Stimulated activated naive B cell treated with anti-CD40 and anti-IgM and Interleukin-4, amounts not matched to agents 10 μg/mL and 1 μg/mL and 100 μg/mL, for 72 hours (primary cell): ENCODE results near the gene ACACB.

Experiments used
- ATAC-seq, 2 donors: fragments of 150-1000 bp; cut with Tn5 transposase; replicated peaks; 2 replicates each; pipeline ENCODE4 v1.10.0; 2021; ENCODE audit warnings: moderate library complexity in 1 of 2
- DNase-seq: peaks from one replicate; pipeline ENCODE4 v3.0.0; 2021
- H3K27ac Mint-ChIP-seq: one replicate; pipeline ENCODE4 v1.8.0; 2022; ENCODE audit warnings: mild to moderate bottlenecking, mixed read lengths
- H3K27me3 Mint-ChIP-seq, 2 donors: one replicate each; pipeline ENCODE4 v1.8.0; 2022; ENCODE audit warnings: mixed read lengths in 2 of 2
- H3K36me3 Mint-ChIP-seq, 2 donors: one replicate each; pipeline ENCODE4 v1.8.0; 2022; ENCODE audit warnings: mixed read lengths in 2 of 2, mild to moderate bottlenecking in 1 of 2
- H3K4me1 Mint-ChIP-seq, 2 donors: one replicate each; pipeline ENCODE4 v1.8.0; 2022; ENCODE audit warnings: mixed read lengths in 2 of 2, mild to moderate bottlenecking in 1 of 2
- H3K4me3 Mint-ChIP-seq, 2 donors: one replicate each; pipeline ENCODE4 v1.8.0; 2022; ENCODE audit warnings: mild to moderate bottlenecking in 2 of 2, mixed read lengths in 2 of 2, moderate library complexity in 1 of 2
- H3K9me3 Mint-ChIP-seq, 2 donors: one replicate each; pipeline ENCODE4 v1.8.0; 2022; ENCODE audit warnings: mixed read lengths in 2 of 2, mild to moderate bottlenecking in 1 of 2

Gene ACACB

GRCh38 chr12:109261939-109262338 lies 145.6 kb downstream of the ACACB start:
- peaks cover 29 to 38% of the 10 kb centered on the region in 2 donors for H3K36me3 Mint-ChIP-seq
- H3K4me3 Mint-ChIP-seq, result no peak overlapping the region

GRCh38 chr12:109263439-109263838 lies 147.1 kb downstream of the ACACB start:
- Mint-ChIP-seq H3K27me3 (no peaks in the 10 kb centered on the region), H3K4me3 (no peak overlapping the region), H3K4me1 (no peaks in the 10 kb centered on the region), H3K36me3 (peaks cover 27 to 32% of the 10 kb centered on the region in 2 donors), H3K27ac (no peak overlapping the region), H3K9me3 (peaks cover 0 to 3% of the 10 kb centered on the region in 2 donors)
- DNase-seq (no peak), ATAC-seq (no peak)

More at GRCh38 chr12:109261939-109262338, 145.6 kb downstream of the ACACB start:
- H3K9me3 Mint-ChIP-seq, result peaks cover 0 to 3% of the 10 kb centered on the region in 2 donors
- ATAC-seq, result no peak
- no peaks in the 10 kb centered on the region for H3K4me1 Mint-ChIP-seq
- no peaks in the 10 kb centered on the region for H3K27me3 Mint-ChIP-seq
- no peak for DNase-seq
- no peak overlapping the region for H3K27ac Mint-ChIP-seq

- Mint-ChIP-seq H3K4me3 (no peak overlapping the region), H3K27ac (no peak overlapping the region), H3K36me3 (peaks cover 24 to 32% of the 10 kb centered on the region in 2 donors), H3K27me3 (no peaks in the 10 kb centered on the region), H3K9me3 (peaks cover 0 to 3% of the 10 kb centered on the region in 2 donors), H3K4me1 (no peaks in the 10 kb centered on the region)
- no peak for DNase-seq
- no peak for ATAC-seq
Measured at GRCh38 chr12:109264095-109264942, 147.9 kb downstream of the ACACB start.

- H3K9me3 Mint-ChIP-seq, result peaks cover 0 to 5% of the 10 kb centered on the region in 2 donors
- H3K36me3 Mint-ChIP-seq, result peaks cover 24 to 27% of the 10 kb centered on the region in 2 donors
- H3K4me1 Mint-ChIP-seq, result no peaks in the 10 kb centered on the region
- H3K27me3 Mint-ChIP-seq, result no peaks in the 10 kb centered on the region
- DNase-seq, result no peak
- no peak overlapping the region for H3K27ac Mint-ChIP-seq
- no peak for ATAC-seq
- no peak overlapping the region for H3K4me3 Mint-ChIP-seq
Measured at GRCh38 chr12:109264943-109265650, 148.7 kb downstream of the ACACB start.

- DNase-seq, result no peak
- no peaks in the 10 kb centered on the region for H3K4me1 Mint-ChIP-seq
Measured at GRCh38 chr12:109266106-109266879, 149.9 kb downstream of the ACACB start.

GRCh38 chr12:109267361-109267760 lies 151.0 kb downstream of the ACACB start:
- no peak for DNase-seq
- peaks cover 5 to 10% of the 10 kb centered on the region in 2 donors for H3K9me3 Mint-ChIP-seq
- peaks cover 18% of the 10 kb centered on the region in 2 donors for H3K36me3 Mint-ChIP-seq
- no peaks in the 10 kb centered on the region for H3K4me1 Mint-ChIP-seq
- H3K27me3 Mint-ChIP-seq, result no peaks in the 10 kb centered on the region
- ATAC-seq, result no peak
- H3K4me3 Mint-ChIP-seq, result no peak overlapping the region
- H3K27ac Mint-ChIP-seq, result no peak overlapping the region

More at GRCh38 chr12:109266106-109266879, 149.9 kb downstream of the ACACB start:
- Mint-ChIP-seq H3K27ac (no peak overlapping the region), H3K9me3 (peaks cover 5 to 10% of the 10 kb centered on the region in 2 donors), H3K4me3 (no peak overlapping the region), H3K27me3 (no peaks in the 10 kb centered on the region), H3K36me3 (peaks cover 20 to 23% of the 10 kb centered on the region in 2 donors)
- ATAC-seq, result no peak

- DNase-seq, result no peak
- Mint-ChIP-seq H3K27ac (no peak overlapping the region), H3K27me3 (peaks cover 3 to 12% of the 10 kb centered on the region in 2 donors), H3K4me1 (no peaks in the 10 kb centered on the region), H3K4me3 (no peak overlapping the region), H3K36me3 (peaks cover 9 to 12% of the 10 kb centered on the region in 2 donors), H3K9me3 (peaks cover 5 to 7% of the 10 kb centered on the region in 2 donors)
- ATAC-seq, result no peak
Measured at GRCh38 chr12:109268896-109269295, 152.5 kb downstream of the ACACB start.

- no peaks in the 10 kb centered on the region for H3K4me1 Mint-ChIP-seq
- ATAC-seq (no peak), DNase-seq (no peak)
- H3K4me3 Mint-ChIP-seq, result no peak overlapping the region
- H3K9me3 Mint-ChIP-seq, result peaks cover 5 to 7% of the 10 kb centered on the region in 2 donors
- H3K27me3 Mint-ChIP-seq, result peaks cover 5 to 15% of the 10 kb centered on the region in 2 donors
- H3K36me3 Mint-ChIP-seq, result peaks cover 6 to 7% of the 10 kb centered on the region in 2 donors
- no peak overlapping the region for H3K27ac Mint-ChIP-seq
Measured at GRCh38 chr12:109269428-109269827, 153.0 kb downstream of the ACACB start.

GRCh38 chr12:109270494-109270893 lies 154.1 kb downstream of the ACACB start:
- Mint-ChIP-seq H3K9me3 (peaks cover 5 to 7% of the 10 kb centered on the region in 2 donors), H3K4me3 (no peak overlapping the region), H3K27ac (no peak overlapping the region), H3K27me3 (peaks cover 8 to 15% of the 10 kb centered on the region in 2 donors), H3K36me3 (no peaks in the 10 kb centered on the region), H3K4me1 (no peaks in the 10 kb centered on the region)
- DNase-seq (no peak), ATAC-seq (no peak)

GRCh38 chr12:109271418-109271817 lies 155.0 kb downstream of the ACACB start:
- H3K27me3 Mint-ChIP-seq, result peaks cover 14 to 15% of the 10 kb centered on the region in 2 donors
- no peaks in the 10 kb centered on the region for H3K4me1 Mint-ChIP-seq
- DNase-seq (no peak), ATAC-seq (no peak)
- no peak overlapping the region for H3K27ac Mint-ChIP-seq
- H3K4me3 Mint-ChIP-seq, result no peak overlapping the region
- H3K36me3 Mint-ChIP-seq, result no peaks in the 10 kb centered on the region
- peaks cover 5 to 7% of the 10 kb centered on the region in 2 donors for H3K9me3 Mint-ChIP-seq

- DNase-seq (no peak), ATAC-seq (no peak)
- Mint-ChIP-seq H3K36me3 (no peaks in the 10 kb centered on the region), H3K4me1 (peaks cover 3 to 5% of the 10 kb centered on the region in 2 donors), H3K27me3 (peaks cover 15 to 21% of the 10 kb centered on the region in 2 donors), H3K4me3 (no peak overlapping the region), H3K27ac (no peak overlapping the region), H3K9me3 (peaks cover 5 to 7% of the 10 kb centered on the region in 2 donors)
Measured at GRCh38 chr12:109273354-109273753, 157.0 kb downstream of the ACACB start.

GRCh38 chr12:109274381-109274780 lies 158.0 kb downstream of the ACACB start:
- H3K9me3 Mint-ChIP-seq, result peaks cover 5 to 7% of the 10 kb centered on the region in 2 donors
- H3K4me3 Mint-ChIP-seq, result no peak overlapping the region
- no peak for ATAC-seq
- H3K4me1 Mint-ChIP-seq, result peaks cover 3 to 5% of the 10 kb centered on the region in 2 donors
- H3K27me3 Mint-ChIP-seq, result peaks cover 15 to 21% of the 10 kb centered on the region in 2 donors
- no peak for DNase-seq
- H3K36me3 Mint-ChIP-seq, result no peaks in the 10 kb centered on the region
- no peak overlapping the region for H3K27ac Mint-ChIP-seq

- peaks cover 3 to 5% of the 10 kb centered on the region in 2 donors for H3K4me1 Mint-ChIP-seq
- no peaks in the 10 kb centered on the region for H3K36me3 Mint-ChIP-seq
- H3K4me3 Mint-ChIP-seq, result no peak overlapping the region
- ATAC-seq (no peak), DNase-seq (no peak)
- H3K27me3 Mint-ChIP-seq, result peaks cover 15 to 21% of the 10 kb centered on the region in 2 donors
- peaks cover 4 to 5% of the 10 kb centered on the region in 2 donors for H3K9me3 Mint-ChIP-seq
- H3K27ac Mint-ChIP-seq, result no peak overlapping the region
Measured at GRCh38 chr12:109275173-109275572, 158.8 kb downstream of the ACACB start.

GRCh38 chr12:109276160-109276559 lies 159.8 kb downstream of the ACACB start:
- peaks cover 3 to 5% of the 10 kb centered on the region in 2 donors for H3K4me1 Mint-ChIP-seq
- H3K27me3 Mint-ChIP-seq, result peaks cover 15 to 21% of the 10 kb centered on the region in 2 donors
- no peaks in the 10 kb centered on the region for H3K9me3 Mint-ChIP-seq
- no peak overlapping the region for H3K27ac Mint-ChIP-seq
- no peaks in the 10 kb centered on the region for H3K36me3 Mint-ChIP-seq
- no peak for DNase-seq
- ATAC-seq, result no peak
- no peak overlapping the region for H3K4me3 Mint-ChIP-seq
